Measurements from ENCODE around the gene NBEAL2. TPM values are rescaled to one million over a fixed set of nuclear protein-coding genes. Genes with fewer than 3 reads are reported as not detected.

Gene NBEAL2
- polyA plus RNA-seq, 1 donor from 2014 or later = 3.3 TPM

DNA sequence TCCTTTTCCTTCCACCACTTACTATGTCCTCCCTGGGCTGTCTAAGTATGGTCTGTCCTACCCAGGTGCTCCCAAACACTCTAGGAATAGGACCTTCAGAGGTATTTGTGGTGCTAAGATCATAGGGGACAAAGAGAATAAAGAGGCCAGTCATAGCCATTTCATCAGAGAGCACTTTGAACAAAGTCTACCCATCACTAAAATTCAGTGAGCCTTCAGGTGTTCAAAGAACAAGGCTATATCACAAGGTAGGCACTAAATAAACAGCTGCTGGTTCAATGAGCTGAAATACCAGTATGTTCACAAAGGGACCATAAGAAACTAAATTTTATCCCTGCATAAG, 38.8 kb downstream of the NBEAL2 start:
- no peaks in the 10 kb centered on the region for H3K9me3 ChIP-seq (ENCODE audit: low read length)
- no peaks in the 10 kb centered on the region for H3K9me2 ChIP-seq (ENCODE audit: insufficient read depth, low read length)
- no peaks in the 10 kb centered on the region for H3K79me2 ChIP-seq (replicated peaks; ENCODE audit: insufficient read depth, low read length)
- no peak overlapping the region for H3K4me2 ChIP-seq (ENCODE audit: low read length)
- no peaks in the 10 kb centered on the region for H3F3A ChIP-seq (ENCODE audit: insufficient read depth, low read length, poor library complexity, severe bottlenecking)
- H4K20me1 ChIP-seq (ENCODE audit: insufficient read depth) = no peaks in the 10 kb centered on the region
- no peak overlapping the region for H3K27ac ChIP-seq (ENCODE audit: low read length)
- no peaks in the 10 kb centered on the region for H3K27me3 ChIP-seq (ENCODE audit: insufficient read depth, low read depth, low read length)
- H3K36me3 ChIP-seq (ENCODE audit: insufficient read depth, low read length) = no peaks in the 10 kb centered on the region
- H3K9ac ChIP-seq (ENCODE audit: low read length) = no peak overlapping the region
- no peak overlapping the region for H2AFZ ChIP-seq (ENCODE audit: low read depth, low read length)
- no peak overlapping the region for H3K4me3 ChIP-seq (ENCODE audit: low read length)
- TF ChIP-seq, protein P1, sequence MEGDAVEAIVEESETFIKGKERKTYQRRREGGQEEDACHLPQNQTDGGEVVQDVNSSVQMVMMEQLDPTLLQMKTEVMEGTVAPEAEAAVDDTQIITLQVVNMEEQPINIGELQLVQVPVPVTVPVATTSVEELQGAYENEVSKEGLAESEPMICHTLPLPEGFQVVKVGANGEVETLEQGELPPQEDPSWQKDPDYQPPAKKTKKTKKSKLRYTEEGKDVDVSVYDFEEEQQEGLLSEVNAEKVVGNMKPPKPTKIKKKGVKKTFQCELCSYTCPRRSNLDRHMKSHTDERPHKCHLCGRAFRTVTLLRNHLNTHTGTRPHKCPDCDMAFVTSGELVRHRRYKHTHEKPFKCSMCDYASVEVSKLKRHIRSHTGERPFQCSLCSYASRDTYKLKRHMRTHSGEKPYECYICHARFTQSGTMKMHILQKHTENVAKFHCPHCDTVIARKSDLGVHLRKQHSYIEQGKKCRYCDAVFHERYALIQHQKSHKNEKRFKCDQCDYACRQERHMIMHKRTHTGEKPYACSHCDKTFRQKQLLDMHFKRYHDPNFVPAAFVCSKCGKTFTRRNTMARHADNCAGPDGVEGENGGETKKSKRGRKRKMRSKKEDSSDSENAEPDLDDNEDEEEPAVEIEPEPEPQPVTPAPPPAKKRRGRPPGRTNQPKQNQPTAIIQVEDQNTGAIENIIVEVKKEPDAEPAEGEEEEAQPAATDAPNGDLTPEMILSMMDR (IDR thresholded peaks at IDR 0.05; ENCODE audit: poor library complexity, severe bottlenecking) = no peak
- no peak for TF ChIP-seq TAF1 (IDR thresholded peaks at IDR 0.05; ENCODE audit: low read depth)
- no peak for TF ChIP-seq EP300 (conservative IDR thresholded peaks at IDR 0.05; ENCODE audit: poor library complexity, severe bottlenecking)
- no peak for TF ChIP-seq SMC3 (conservative IDR thresholded peaks at IDR 0.05; ENCODE audit: poor library complexity)
- TF ChIP-seq, protein P2, sequence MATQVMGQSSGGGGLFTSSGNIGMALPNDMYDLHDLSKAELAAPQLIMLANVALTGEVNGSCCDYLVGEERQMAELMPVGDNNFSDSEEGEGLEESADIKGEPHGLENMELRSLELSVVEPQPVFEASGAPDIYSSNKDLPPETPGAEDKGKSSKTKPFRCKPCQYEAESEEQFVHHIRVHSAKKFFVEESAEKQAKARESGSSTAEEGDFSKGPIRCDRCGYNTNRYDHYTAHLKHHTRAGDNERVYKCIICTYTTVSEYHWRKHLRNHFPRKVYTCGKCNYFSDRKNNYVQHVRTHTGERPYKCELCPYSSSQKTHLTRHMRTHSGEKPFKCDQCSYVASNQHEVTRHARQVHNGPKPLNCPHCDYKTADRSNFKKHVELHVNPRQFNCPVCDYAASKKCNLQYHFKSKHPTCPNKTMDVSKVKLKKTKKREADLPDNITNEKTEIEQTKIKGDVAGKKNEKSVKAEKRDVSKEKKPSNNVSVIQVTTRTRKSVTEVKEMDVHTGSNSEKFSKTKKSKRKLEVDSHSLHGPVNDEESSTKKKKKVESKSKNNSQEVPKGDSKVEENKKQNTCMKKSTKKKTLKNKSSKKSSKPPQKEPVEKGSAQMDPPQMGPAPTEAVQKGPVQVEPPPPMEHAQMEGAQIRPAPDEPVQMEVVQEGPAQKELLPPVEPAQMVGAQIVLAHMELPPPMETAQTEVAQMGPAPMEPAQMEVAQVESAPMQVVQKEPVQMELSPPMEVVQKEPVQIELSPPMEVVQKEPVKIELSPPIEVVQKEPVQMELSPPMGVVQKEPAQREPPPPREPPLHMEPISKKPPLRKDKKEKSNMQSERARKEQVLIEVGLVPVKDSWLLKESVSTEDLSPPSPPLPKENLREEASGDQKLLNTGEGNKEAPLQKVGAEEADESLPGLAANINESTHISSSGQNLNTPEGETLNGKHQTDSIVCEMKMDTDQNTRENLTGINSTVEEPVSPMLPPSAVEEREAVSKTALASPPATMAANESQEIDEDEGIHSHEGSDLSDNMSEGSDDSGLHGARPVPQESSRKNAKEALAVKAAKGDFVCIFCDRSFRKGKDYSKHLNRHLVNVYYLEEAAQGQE (IDR thresholded peaks at IDR 0.05; ENCODE audit: borderline replicate concordance) = no peak
- TF ChIP-seq EZH2 (IDR thresholded peaks at IDR 0.05; ENCODE audit: borderline replicate concordance, insufficient read depth, low read length, poor library complexity, severe bottlenecking) = no peak

DNA sequence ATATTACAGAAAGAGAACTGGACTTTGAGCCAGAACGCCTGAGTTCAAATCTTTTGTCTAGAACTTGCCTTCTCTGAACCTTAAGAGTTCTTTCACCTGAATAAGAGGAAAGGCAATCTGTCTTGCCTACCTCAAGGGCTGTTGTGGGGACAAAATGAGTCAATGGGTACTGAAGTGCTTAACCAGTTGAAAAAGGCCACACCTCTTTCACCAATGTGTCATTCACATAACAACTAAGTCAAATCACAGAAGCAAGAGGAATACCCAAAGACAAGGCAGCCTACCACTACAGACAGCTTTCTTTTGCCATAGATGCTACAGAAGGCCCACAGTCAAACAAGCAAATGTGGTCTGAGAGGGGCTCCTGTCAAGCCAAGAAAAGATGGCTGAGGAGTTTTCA, 39.7 kb downstream of the NBEAL2 start:
- Histone ChIP-seq H3K9me3 (ENCODE audit: low read length) (no peaks in the 10 kb centered on the region), H3K79me2 (replicated peaks; ENCODE audit: insufficient read depth, low read length) (no peaks in the 10 kb centered on the region), H3K27me3 (ENCODE audit: insufficient read depth, low read depth, low read length) (no peaks in the 10 kb centered on the region), H4K20me1 (ENCODE audit: insufficient read depth) (no peaks in the 10 kb centered on the region), H3K36me3 (ENCODE audit: insufficient read depth, low read length) (no peaks in the 10 kb centered on the region), H3K9me2 (ENCODE audit: insufficient read depth, low read length) (no peaks in the 10 kb centered on the region), H3K27ac (ENCODE audit: low read length) (no peak overlapping the region), H3K4me2 (ENCODE audit: low read length) (no peak overlapping the region), H2AFZ (ENCODE audit: low read depth, low read length) (no peak overlapping the region), H3K4me3 (ENCODE audit: low read length) (no peak overlapping the region), H3K9ac (ENCODE audit: low read length) (no peak overlapping the region), H3F3A (ENCODE audit: insufficient read depth, low read length, poor library complexity, severe bottlenecking) (no peaks in the 10 kb centered on the region)
- no peak for TF ChIP-seq SMC3 (conservative IDR thresholded peaks at IDR 0.05; ENCODE audit: poor library complexity)
- no peak for TF ChIP-seq MXI1 (conservative IDR thresholded peaks at IDR 0.05; ENCODE audit: poor library complexity, severe bottlenecking)
- no peak for TF ChIP-seq TAF1 (IDR thresholded peaks at IDR 0.05; ENCODE audit: low read depth)
- TF ChIP-seq, protein P2 (IDR thresholded peaks at IDR 0.05; ENCODE audit: borderline replicate concordance) = no peak
- TF ChIP-seq POLR2AphosphoS5 (IDR thresholded peaks at IDR 0.05) = no peak
- TF ChIP-seq, protein P1 (IDR thresholded peaks at IDR 0.05; ENCODE audit: poor library complexity, severe bottlenecking) = no peak
- no peak for TF ChIP-seq EZH2 (IDR thresholded peaks at IDR 0.05; ENCODE audit: borderline replicate concordance, insufficient read depth, low read length, poor library complexity, severe bottlenecking)
- TF ChIP-seq EP300 (conservative IDR thresholded peaks at IDR 0.05; ENCODE audit: poor library complexity, severe bottlenecking) = no peak
- no peak for TF ChIP-seq RAD21 (conservative IDR thresholded peaks at IDR 0.05)

All from neural cell (in vitro differentiated cells).